Measurements from ENCODE around the gene MAPKBP1.

MAPKBP1 gene

DNA sequence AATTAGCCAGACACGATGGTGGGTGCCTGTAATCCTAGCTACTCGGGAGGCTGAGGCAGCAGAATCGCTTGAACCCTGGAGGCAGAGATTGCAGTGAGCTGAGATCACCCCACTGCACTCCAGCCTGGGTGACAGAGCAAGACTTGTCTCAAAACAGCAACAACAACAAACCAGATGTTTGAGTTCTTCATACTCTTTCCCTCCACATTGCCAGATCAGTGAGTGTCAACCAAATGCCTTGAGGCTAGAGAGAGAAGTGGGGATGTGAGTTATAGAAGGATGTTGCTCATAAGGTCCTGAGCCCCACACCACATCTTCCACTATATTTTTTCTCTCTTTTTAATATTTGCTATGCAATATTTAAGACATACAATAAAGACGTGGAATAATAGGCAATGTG is 19.8 kb downstream of the MAPKBP1 start:
- Mint-ChIP-seq H3K4me1 (peaks cover 75% of the 10 kb centered on the region), H3K27ac (no peak overlapping the region)

DNA sequence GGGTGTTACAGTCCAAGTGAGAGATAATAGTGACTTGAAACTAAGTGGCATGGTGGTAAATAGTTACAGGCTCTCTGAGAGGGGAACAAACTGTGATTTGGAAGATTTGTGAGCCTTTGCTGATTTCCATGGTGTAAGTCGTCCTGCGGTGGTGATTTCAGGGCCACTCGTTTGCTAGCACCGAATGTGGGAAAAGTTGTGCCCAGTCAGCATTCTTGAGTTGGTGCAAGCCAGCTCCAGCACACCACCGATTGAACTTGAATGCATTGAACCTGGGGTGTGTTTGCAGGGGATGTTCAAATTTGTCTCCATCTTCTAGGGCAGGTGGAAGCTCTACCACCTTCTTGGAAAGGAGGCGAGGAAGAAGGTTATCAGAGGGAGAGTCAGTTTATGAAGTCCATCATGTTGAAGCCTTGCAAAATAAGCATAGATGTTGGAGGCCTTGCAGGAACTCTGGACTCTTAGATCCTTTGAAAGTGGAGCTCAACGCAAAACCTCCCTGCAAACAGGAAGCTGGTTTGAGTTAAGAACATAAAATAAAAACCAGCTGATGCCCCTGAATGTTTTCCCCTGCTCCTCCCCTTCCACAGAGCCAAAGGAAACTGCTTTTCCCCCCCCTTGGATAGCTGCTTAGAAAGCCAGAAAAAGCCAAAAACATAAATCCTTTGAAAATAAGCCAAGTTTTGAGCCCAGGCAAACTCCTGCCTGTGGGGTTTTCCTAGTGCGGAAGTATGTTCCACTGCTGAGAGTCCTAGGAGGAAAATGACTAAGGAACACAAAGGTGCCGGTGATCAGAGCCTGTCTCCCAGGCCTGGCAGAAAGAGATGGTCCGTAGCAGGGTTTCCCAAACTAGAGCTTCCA is 21.9 kb downstream of the MAPKBP1 start:
- DNase-seq: no peak
- Mint-ChIP-seq H3K36me3 (ENCODE audit: low read depth) (peaks cover 17% of the 10 kb centered on the region), H3K27me3 (ENCODE audit: low read depth, poor library complexity) (no peaks in the 10 kb centered on the region), H3K4me1 (peaks cover 56% of the 10 kb centered on the region), H3K9me3 (no peaks in the 10 kb centered on the region), H3K4me3 (no peak overlapping the region), H3K27ac (peak overlapping the region; percentile 91)
- TF ChIP-seq, protein P1, sequence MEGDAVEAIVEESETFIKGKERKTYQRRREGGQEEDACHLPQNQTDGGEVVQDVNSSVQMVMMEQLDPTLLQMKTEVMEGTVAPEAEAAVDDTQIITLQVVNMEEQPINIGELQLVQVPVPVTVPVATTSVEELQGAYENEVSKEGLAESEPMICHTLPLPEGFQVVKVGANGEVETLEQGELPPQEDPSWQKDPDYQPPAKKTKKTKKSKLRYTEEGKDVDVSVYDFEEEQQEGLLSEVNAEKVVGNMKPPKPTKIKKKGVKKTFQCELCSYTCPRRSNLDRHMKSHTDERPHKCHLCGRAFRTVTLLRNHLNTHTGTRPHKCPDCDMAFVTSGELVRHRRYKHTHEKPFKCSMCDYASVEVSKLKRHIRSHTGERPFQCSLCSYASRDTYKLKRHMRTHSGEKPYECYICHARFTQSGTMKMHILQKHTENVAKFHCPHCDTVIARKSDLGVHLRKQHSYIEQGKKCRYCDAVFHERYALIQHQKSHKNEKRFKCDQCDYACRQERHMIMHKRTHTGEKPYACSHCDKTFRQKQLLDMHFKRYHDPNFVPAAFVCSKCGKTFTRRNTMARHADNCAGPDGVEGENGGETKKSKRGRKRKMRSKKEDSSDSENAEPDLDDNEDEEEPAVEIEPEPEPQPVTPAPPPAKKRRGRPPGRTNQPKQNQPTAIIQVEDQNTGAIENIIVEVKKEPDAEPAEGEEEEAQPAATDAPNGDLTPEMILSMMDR (IDR thresholded peaks at IDR 0.05): no peak

More for the DNA sequence above, 19.8 kb downstream of the MAPKBP1 start:
- no peaks in the 10 kb centered on the region for H3K27me3 Mint-ChIP-seq (ENCODE audit: low read depth, poor library complexity)
- DNase-seq: no peak
- H3K9me3 Mint-ChIP-seq: no peaks in the 10 kb centered on the region
- no peak overlapping the region for H3K4me3 Mint-ChIP-seq
- H3K36me3 Mint-ChIP-seq (ENCODE audit: low read depth): no peaks in the 10 kb centered on the region
- TF ChIP-seq, protein P1 (IDR thresholded peaks at IDR 0.05): no peak

DNA sequence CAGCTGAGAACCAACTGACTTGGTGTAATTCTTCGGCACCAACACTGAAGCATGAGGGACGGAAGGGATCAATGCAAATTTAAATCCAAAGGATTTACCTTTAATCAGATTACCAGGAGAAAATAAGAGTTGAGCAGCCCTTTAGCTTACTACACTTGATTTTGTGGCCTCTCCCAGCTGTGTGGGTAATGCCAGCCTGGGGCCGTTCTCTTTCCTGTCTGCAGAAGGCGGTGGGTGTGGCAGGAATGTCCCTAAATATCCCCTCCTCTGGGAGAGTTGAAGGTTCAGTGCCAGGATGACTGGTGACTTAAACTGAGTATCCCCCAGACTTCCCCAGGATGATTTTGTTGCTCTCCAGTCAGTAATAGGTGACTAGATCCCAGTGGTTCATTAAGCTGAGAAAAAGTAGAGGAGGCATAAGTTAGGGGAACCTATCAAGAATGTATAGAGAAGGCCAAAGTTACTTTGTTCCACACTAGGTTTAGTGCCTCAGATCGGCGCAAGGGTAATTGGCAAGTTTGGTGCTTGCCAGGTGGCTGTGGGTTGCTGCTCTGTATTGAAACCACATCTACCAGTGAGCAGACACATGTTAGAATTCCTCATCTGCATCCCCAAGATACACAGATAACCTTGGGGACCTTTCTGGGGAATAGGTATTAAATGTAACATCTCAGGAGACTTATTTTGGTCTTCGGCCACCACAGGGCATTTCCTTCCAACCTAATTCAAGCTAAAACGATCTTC is 23.1 kb downstream of the MAPKBP1 start:
- Mint-ChIP-seq H3K4me1 (peaks cover 45% of the 10 kb centered on the region), H3K36me3 (ENCODE audit: low read depth) (peaks cover 19% of the 10 kb centered on the region), H3K27ac (no peak overlapping the region), H3K27me3 (ENCODE audit: low read depth, poor library complexity) (no peaks in the 10 kb centered on the region), H3K4me3 (no peak overlapping the region), H3K9me3 (no peaks in the 10 kb centered on the region)
- TF ChIP-seq, protein P1 (IDR thresholded peaks at IDR 0.05): no peak
- no peak for DNase-seq

DNA sequence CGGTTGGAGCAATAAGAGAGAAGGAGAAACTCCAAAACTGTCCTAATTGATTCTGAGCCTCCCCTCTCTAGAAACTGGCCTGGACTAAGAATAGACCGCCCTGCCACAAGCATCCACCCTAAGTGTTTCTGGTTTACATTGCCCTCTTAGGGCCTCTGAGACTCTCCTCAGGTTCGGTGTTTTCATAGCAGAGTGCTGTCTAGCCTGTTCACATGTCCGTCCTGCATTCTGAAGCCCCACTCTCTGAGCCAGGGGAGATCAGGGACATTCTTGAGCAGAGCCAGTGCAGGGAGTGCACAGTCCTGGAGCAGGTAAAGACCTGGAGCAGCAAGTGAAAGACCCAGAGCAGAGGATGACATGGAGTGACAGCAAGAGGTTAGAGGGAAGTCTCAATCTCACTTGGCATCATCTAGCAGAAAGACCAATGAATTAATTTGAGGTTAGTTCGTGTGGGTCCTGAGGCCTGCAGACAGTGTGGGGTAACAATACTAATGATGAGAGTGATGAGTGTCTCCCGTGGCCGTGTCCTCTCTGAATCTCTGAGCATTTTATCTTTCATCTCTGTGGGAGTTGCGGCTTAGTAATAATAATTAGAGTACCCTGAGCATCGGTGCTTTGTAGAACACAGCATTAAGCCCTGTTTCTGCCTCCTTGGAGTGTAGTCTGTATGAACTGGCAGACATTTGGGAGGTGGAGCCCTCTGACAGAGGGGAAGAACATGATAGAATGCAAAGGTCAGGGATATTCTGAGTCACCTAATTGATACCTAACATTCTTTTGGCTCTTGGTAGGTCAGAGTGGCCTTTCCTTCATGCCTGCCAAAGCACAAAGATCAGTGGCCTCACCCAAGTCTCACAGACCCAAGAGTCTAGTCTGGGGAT is 24.6 kb downstream of the MAPKBP1 start:
- H3K9me3 Mint-ChIP-seq: no peaks in the 10 kb centered on the region
- H3K4me3 Mint-ChIP-seq: no peak overlapping the region
- peaks cover 36% of the 10 kb centered on the region for H3K4me1 Mint-ChIP-seq
- H3K27ac Mint-ChIP-seq: peak overlapping the region; percentile 13
- H3K27me3 Mint-ChIP-seq (ENCODE audit: low read depth, poor library complexity): no peaks in the 10 kb centered on the region
- no peak for DNase-seq
- peaks cover 19% of the 10 kb centered on the region for H3K36me3 Mint-ChIP-seq (ENCODE audit: low read depth)
- TF ChIP-seq, protein P1 (IDR thresholded peaks at IDR 0.05): no peak

DNA sequence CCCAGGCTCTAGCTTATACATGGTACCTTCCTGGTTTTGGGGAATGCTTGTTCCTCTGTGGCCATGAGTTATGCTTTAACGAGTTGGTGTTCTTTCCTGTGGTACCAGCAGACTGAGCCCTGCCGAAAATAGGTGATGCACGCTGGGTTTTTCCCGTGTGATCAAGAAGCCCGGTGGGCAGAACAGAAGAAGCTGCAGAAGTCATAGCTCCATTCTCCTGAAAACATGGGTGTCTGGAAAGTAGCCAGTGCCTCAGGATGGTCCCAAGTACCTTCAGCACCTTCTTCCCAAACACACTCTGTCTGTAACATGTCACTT is 25.2 kb downstream of the MAPKBP1 start:
- H3K36me3 Mint-ChIP-seq (ENCODE audit: low read depth): peaks cover 19% of the 10 kb centered on the region
- peaks cover 35% of the 10 kb centered on the region for H3K4me1 Mint-ChIP-seq
- TF ChIP-seq, protein P1 (IDR thresholded peaks at IDR 0.05): no peak
- H3K27ac Mint-ChIP-seq: no peak overlapping the region
- no peak overlapping the region for H3K4me3 Mint-ChIP-seq
- no peak for DNase-seq
- no peaks in the 10 kb centered on the region for H3K9me3 Mint-ChIP-seq
- H3K27me3 Mint-ChIP-seq (ENCODE audit: low read depth, poor library complexity): no peaks in the 10 kb centered on the region

All from nephron progenitor cell (in vitro differentiated cells).